ENCODE data around the gene ITPKB. TPM values are rescaled to one million over a fixed set of nuclear protein-coding genes. Genes with fewer than 3 reads are reported as not detected.

The ITPKB gene
- total and polyA plus RNA-seq, 7 donors = 1.4 to 80.9 (median 52.4) TPM

DNA sequence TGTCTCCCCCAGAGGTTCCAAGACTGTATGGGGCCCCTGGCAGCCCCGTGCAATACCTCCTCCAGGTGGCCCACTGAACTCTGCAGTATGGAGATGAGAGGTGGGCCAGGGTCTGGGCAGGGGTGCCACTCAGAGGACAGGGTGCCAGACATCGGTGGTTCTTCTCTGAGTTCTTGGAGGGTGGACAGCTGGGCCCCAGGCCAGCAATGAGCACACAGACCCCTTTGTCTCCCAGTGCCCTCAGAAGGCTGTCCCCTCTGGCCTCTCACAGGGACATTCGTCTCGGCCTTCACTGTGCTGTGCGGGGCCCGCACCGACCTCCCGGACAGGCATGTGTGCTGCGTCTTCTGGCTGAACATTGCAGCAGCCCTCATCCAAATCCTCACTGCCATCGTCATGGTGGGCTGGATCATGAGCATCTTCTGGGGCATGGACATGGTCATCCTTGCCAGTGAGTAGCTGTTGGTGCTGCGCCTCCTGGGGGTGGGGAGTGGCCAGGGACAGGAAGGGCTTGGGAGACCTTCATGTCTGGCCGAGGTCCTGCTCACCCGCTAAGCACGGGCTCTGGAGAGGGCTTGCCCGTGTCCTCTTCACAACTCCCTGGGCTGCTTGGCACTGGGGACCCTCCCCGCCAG lies 142.4 kb downstream of the ITPKB start:
- no peaks in the 10 kb centered on the region for H3K9me3 ChIP-seq
- intact Hi-C loops (cut with DNase I) = no loop called here
- peaks cover 0 to 8% (median 0%) of the 10 kb centered on the region in 4 donors for H3K36me3 ChIP-seq
- peaks cover 0 to 3% (median 1%) of the 10 kb centered on the region in 4 donors for H3K4me1 ChIP-seq
- no peak overlapping the region for H3K27ac ChIP-seq
- H3K27me3 ChIP-seq = no peaks in the 10 kb centered on the region
- no peak overlapping the region for H3K4me3 ChIP-seq
- 91% methylated on average over 16 of the region's 16 CpGs for WGBS, 2 donors
- peak; percentile 62 for DNase-seq
- TF ChIP-seq POLR2AphosphoS5 (IDR thresholded peaks at IDR 0.05) = no peak
- TF ChIP-seq EP300 (IDR thresholded peaks at IDR 0.05) = no peak
- TF ChIP-seq, protein P1, sequence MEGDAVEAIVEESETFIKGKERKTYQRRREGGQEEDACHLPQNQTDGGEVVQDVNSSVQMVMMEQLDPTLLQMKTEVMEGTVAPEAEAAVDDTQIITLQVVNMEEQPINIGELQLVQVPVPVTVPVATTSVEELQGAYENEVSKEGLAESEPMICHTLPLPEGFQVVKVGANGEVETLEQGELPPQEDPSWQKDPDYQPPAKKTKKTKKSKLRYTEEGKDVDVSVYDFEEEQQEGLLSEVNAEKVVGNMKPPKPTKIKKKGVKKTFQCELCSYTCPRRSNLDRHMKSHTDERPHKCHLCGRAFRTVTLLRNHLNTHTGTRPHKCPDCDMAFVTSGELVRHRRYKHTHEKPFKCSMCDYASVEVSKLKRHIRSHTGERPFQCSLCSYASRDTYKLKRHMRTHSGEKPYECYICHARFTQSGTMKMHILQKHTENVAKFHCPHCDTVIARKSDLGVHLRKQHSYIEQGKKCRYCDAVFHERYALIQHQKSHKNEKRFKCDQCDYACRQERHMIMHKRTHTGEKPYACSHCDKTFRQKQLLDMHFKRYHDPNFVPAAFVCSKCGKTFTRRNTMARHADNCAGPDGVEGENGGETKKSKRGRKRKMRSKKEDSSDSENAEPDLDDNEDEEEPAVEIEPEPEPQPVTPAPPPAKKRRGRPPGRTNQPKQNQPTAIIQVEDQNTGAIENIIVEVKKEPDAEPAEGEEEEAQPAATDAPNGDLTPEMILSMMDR (IDR thresholded peaks at IDR 0.05) = no peak
- no peak for TF ChIP-seq POLR2A (IDR thresholded peaks at IDR 0.05)

DNA sequence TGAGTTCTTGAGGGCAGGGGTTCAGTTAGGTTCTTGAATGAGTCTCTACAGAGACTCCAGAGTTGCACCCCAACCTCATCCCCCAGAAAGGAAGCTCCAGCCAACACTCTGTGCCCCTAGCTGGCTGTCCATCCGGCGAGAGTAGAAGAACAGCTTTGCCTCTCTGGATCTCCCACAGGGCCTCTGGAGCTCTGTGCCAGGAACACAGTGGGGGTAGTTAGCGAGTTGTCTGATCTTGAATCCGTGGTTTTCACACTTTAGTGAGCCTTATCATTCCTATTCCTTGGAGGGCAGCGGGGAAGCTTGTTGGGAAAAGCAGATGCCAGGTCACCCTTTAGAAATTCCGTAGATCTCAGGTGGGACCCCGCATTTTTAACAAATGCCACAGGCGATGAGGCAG lies 145.5 kb downstream of the ITPKB start:
- no peak for TF ChIP-seq POLR2AphosphoS5 (IDR thresholded peaks at IDR 0.05)
- no peak for TF ChIP-seq EP300 (IDR thresholded peaks at IDR 0.05)
- TF ChIP-seq POLR2A (IDR thresholded peaks at IDR 0.05) = no peak
- TF ChIP-seq, protein P1 (IDR thresholded peaks at IDR 0.05) = no peak
- no peak overlapping the region for H3K4me3 ChIP-seq
- DNase-seq = no peak

DNA sequence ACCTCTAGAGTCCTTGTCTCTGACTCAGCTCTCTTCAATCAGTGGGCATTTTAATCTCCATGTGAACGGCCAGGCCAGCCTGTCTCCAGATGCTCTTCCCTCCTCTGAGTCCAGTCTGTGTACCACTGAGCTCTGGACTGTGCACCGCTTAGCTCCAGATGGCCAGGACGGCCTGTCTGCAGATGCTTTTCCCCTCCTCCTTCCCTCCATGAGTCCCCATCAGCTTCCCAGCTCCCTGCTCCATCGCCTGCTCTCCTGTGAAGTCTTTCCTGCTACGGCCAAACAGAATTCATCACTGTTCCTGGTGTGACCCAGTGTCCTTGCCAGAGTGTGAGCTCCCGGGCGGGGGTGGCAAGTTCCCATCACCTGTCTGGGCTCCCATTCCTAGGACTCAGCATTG lies 148.5 kb downstream of the ITPKB start:
- intact Hi-C loops (cut with DNase I) = no loop called here
- TF ChIP-seq POLR2A (IDR thresholded peaks at IDR 0.05) (no peak), POLR2AphosphoS5 (IDR thresholded peaks at IDR 0.05) (no peak), EP300 (IDR thresholded peaks at IDR 0.05) (no peak)
- TF ChIP-seq, protein P1 (IDR thresholded peaks at IDR 0.05) = no peak
- Histone ChIP-seq H3K4me3 (no peak overlapping the region), H3K4me1 (peaks cover 0 to 16% (median 12%) of the 10 kb centered on the region in 4 donors), H3K27me3 (no peaks in the 10 kb centered on the region), H3K9me3 (no peaks in the 10 kb centered on the region), H3K27ac (no peak overlapping the region), H3K36me3 (no peaks in the 10 kb centered on the region)
- no peak for DNase-seq
- WGBS, 2 donors = 90 to 91% methylated on average over 7 of the region's 7 CpGs

More for the DNA sequence above, 145.5 kb downstream of the ITPKB start:
- no peaks in the 10 kb centered on the region for H3K27me3 ChIP-seq
- peaks cover 0 to 13% (median 9%) of the 10 kb centered on the region in 4 donors for H3K4me1 ChIP-seq
- intact Hi-C loops (cut with DNase I) = no loop called here
- peaks cover 0 to 2% (median 0%) of the 10 kb centered on the region in 4 donors for H3K36me3 ChIP-seq
- no peak overlapping the region for H3K27ac ChIP-seq
- no peaks in the 10 kb centered on the region for H3K9me3 ChIP-seq
- 91 to 96% methylated on average over 8 of the region's 8 CpGs for WGBS, 2 donors

DNA sequence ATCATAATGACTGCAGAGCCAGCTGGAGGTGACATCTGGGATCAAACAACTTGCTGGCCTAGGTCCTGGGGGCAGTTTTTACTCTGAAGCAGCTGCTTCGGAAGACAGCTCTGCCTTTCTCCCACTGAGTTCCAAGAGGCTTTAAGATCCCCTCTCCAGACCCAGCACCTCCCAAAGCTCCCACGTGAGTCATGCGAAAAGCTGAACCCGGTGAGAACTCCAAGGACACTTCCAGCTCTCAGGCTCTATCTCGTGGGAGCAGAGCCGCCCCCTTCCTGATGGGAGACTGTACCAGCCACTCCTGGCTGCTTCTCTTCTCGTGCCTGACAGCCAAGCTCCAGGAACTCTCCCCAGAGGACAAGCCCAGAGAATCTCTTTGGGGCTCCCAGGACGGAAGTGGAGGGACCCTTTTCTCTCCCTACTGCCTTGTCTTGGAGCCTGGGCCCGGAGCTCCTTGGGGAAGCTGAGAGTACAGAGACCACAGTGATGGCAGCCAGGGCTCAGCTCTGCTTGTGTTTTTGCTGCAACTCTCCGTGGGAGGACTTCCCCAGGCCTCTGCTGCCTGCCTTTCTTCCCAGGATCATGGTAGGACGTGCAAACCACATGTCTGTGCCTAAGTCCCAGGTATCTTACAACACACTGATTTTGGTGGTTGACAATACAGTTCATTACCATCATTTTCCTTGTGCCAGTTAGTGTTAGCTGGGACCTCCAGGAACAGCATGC lies 149.9 kb downstream of the ITPKB start:
- TF ChIP-seq EP300 (IDR thresholded peaks at IDR 0.05) = no peak
- TF ChIP-seq, protein P1 (IDR thresholded peaks at IDR 0.05) = no peak
- no peak for TF ChIP-seq POLR2AphosphoS5 (IDR thresholded peaks at IDR 0.05)
- no peak for TF ChIP-seq POLR2A (IDR thresholded peaks at IDR 0.05)
- Histone ChIP-seq H3K36me3 (no peaks in the 10 kb centered on the region), H3K27ac (peak overlapping the region; percentile 27 to 59 (median 48)), H3K27me3 (no peaks in the 10 kb centered on the region), H3K4me1 (peaks cover 0 to 16% (median 12%) of the 10 kb centered on the region in 4 donors), H3K9me3 (no peaks in the 10 kb centered on the region), H3K4me3 (no peak overlapping the region)
- intact Hi-C loops (cut with DNase I) = no loop called here
- 80 to 87% methylated on average over 11 of the region's 11 CpGs for WGBS, 2 donors
- DNase-seq = peak; percentile 81
